Activated naive CD4-positive, alpha-beta T cell treated with anti-CD3 and anti-CD28 coated beads for 36 hours (primary cell): ENCODE measurements around the gene ZNF648. TPM values are rescaled to one million over a fixed set of nuclear protein-coding genes. Genes with fewer than 3 reads are reported as not detected.
"Not testable (repeated sequence)": the region's sequence is repeated elsewhere in the genome, so short reads cannot be mapped to it uniquely, and the experiment has no call there.

ENCODE experiments used
- CTCF ChIA-PET: fragments of 350-600 bp; sonication (Branson Sonifier 250); formaldehyde crosslinking; loops from one replicate; lab custom pipeline; 2021; ENCODE audit warnings: antibody characterized with exemption; lab: Charles Lee
- DNase-seq: peaks from one replicate; pipeline ENCODE4 v3.0.0-alpha.2; 2020
- H3K27ac Mint-ChIP-seq: one replicate; pipeline ENCODE4 v1.8.0; 2021; ENCODE audit warnings: mild to moderate bottlenecking, mixed read lengths
- H3K27me3 Mint-ChIP-seq: one replicate; pipeline ENCODE4 v1.8.0; 2021; ENCODE audit warnings: low read depth, mixed read lengths
- H3K36me3 Mint-ChIP-seq: one replicate; pipeline ENCODE4 v1.8.0; 2021; ENCODE audit warnings: low read depth, mixed read lengths
- H3K4me1 Mint-ChIP-seq: one replicate; pipeline ENCODE4 v1.8.0; 2021; ENCODE audit warnings: low read depth, mixed read lengths
- H3K4me3 Mint-ChIP-seq: one replicate; pipeline ENCODE4 v1.8.0; 2021; ENCODE audit warnings: mild to moderate bottlenecking, moderate library complexity, mixed read lengths
- H3K9me3 Mint-ChIP-seq: one replicate; pipeline ENCODE4 v1.8.0; 2021; ENCODE audit warnings: mixed read lengths
- intact Hi-C: fragments of 100-400 bp; cut with micrococcal nuclease; formaldehyde crosslinking; loops from one replicate; pipeline ENCODE4 v1.15.1; 2023
- total RNA-seq, 2 experiments: library from RNA; stranded (reverse); gene quantifications; one replicate each; pipeline ENCODE4 v1.2.3, GENCODE V29; 2021

The ZNF648 gene
- total RNA-seq, 2 experiments from 2014 or later: not detected

- H3K36me3 Mint-ChIP-seq, DNase-seq, H3K27ac Mint-ChIP-seq, intact Hi-C loops, H3K4me3 Mint-ChIP-seq, H3K27me3 Mint-ChIP-seq, H3K4me1 Mint-ChIP-seq, CTCF ChIA-PET: not testable (repeated sequence)
- H3K9me3 Mint-ChIP-seq: peaks cover 14% of the 10 kb centered on the region
Measured at GRCh38 chr1:182010800-182011370, 50.6 kb downstream of the ZNF648 start.

- H3K4me1 Mint-ChIP-seq, H3K4me3 Mint-ChIP-seq, H3K36me3 Mint-ChIP-seq, CTCF ChIA-PET, H3K27ac Mint-ChIP-seq, H3K27me3 Mint-ChIP-seq, intact Hi-C loops, DNase-seq: not testable (repeated sequence)
- H3K9me3 Mint-ChIP-seq: peaks cover 14% of the 10 kb centered on the region
Measured at GRCh38 chr1:182005398-182005797, 56.1 kb downstream of the ZNF648 start.

GRCh38 chr1:182004601-182005000, 56.9 kb downstream of the ZNF648 start:
- Mint-ChIP-seq H3K4me3 (no peak overlapping the region), H3K36me3 (peaks cover 6% of the 10 kb centered on the region), H3K27me3 (peaks cover 6% of the 10 kb centered on the region), H3K9me3 (peaks cover 11% of the 10 kb centered on the region), H3K27ac (no peak overlapping the region), H3K4me1 (peaks cover 5% of the 10 kb centered on the region)
- CTCF ChIA-PET: interaction anchor here (1.4 kb wide), 1 partner anchor 68 kb away, joined by 3 read pairs; no protein-coding TSS in a partner anchor
- intact Hi-C loops: no loop called here
- DNase-seq: no peak
